SJCRH30 (cell line): ENCODE data around the gene SIRT5. TPM values are rescaled to one million over a fixed set of nuclear protein-coding genes. Genes with fewer than 3 reads are reported as not detected.

Experiments used
- DNase-seq, 2 experiments: peaks; one replicate each; pipeline ENCODE4 v3.0.0-alpha.2; 2015 to 2020
- H3K27ac ChIP-seq: fragments of 250-450 bp; sonication (Bioruptor Pico); 2 replicates; pipeline ENCODE4 v1.5.1; 2020; ENCODE audit warnings: mild to moderate bottlenecking, moderate library complexity
- H3K27me3 ChIP-seq: fragments of 250-450 bp; sonication (Bioruptor Pico); 2 replicates; pipeline ENCODE4 v1.5.1; 2020; ENCODE audit warnings: mild to moderate bottlenecking, moderate library complexity
- H3K36me3 ChIP-seq: fragments of 250-450 bp; sonication (Bioruptor Pico); 2 replicates; pipeline ENCODE4 v1.5.1; 2020; ENCODE audit warnings: mild to moderate bottlenecking, moderate library complexity
- H3K4me1 ChIP-seq: fragments of 250-450 bp; sonication (Bioruptor Pico); 2 replicates; pipeline ENCODE4 v1.5.1; 2020; ENCODE audit warnings: mild to moderate bottlenecking, moderate library complexity
- H3K4me3 ChIP-seq: fragments of 250-450 bp; sonication (Bioruptor Pico); 2 replicates; pipeline ENCODE4 v1.5.1; 2020; ENCODE audit warnings: mild to moderate bottlenecking, moderate library complexity
- H3K9me3 ChIP-seq: fragments of 250-450 bp; sonication (Bioruptor Pico); replicated peaks from 2 replicates; pipeline ENCODE4 v1.5.1; 2020; ENCODE audit warnings: mild to moderate bottlenecking, moderate library complexity
- total RNA-seq: library from RNA; depleted of rRNA; stranded (reverse); fragments of >200 nt; shearing (Covaris generic); gene quantifications from 2 replicates; pipeline ENCODE4 v1.2.3, GENCODE V29; 2014

The SIRT5 gene
- total RNA-seq, 1 experiment from 2014 or later, result 2.7 TPM

GRCh38 chr6:13565921-13566320, 8.5 kb upstream of the SIRT5 start:
- Histone ChIP-seq H3K9me3 (no peaks in the 10 kb centered on the region), H3K4me3 (no peak overlapping the region), H3K4me1 (no peaks in the 10 kb centered on the region), H3K27ac (no peak overlapping the region), H3K36me3 (no peaks in the 10 kb centered on the region), H3K27me3 (no peaks in the 10 kb centered on the region)
- no peak for DNase-seq

- DNase-seq, result no peak
- Histone ChIP-seq H3K36me3 (no peaks in the 10 kb centered on the region), H3K27me3 (no peaks in the 10 kb centered on the region), H3K9me3 (no peaks in the 10 kb centered on the region), H3K27ac (no peak overlapping the region), H3K4me1 (no peaks in the 10 kb centered on the region), H3K4me3 (no peak overlapping the region)
Measured at GRCh38 chr6:13566500-13566899, 7.9 kb upstream of the SIRT5 start.

GRCh38 chr6:13568970-13569369, 5.4 kb upstream of the SIRT5 start:
- Histone ChIP-seq H3K27ac (no peak overlapping the region), H3K36me3 (no peaks in the 10 kb centered on the region), H3K27me3 (no peaks in the 10 kb centered on the region), H3K4me1 (no peaks in the 10 kb centered on the region), H3K4me3 (no peak overlapping the region), H3K9me3 (no peaks in the 10 kb centered on the region)
- no peak for DNase-seq

GRCh38 chr6:13572240-13572639, 2.2 kb upstream of the SIRT5 start:
- Histone ChIP-seq H3K9me3 (no peaks in the 10 kb centered on the region), H3K36me3 (no peaks in the 10 kb centered on the region), H3K4me3 (no peak overlapping the region), H3K27ac (no peak overlapping the region), H3K27me3 (no peaks in the 10 kb centered on the region), H3K4me1 (no peaks in the 10 kb centered on the region)
- no peak for DNase-seq

GRCh38 chr6:13572951-13573654, 1.3 kb upstream of the SIRT5 start:
- Histone ChIP-seq H3K9me3 (no peaks in the 10 kb centered on the region), H3K27ac (no peak overlapping the region), H3K27me3 (no peaks in the 10 kb centered on the region), H3K36me3 (no peaks in the 10 kb centered on the region), H3K4me3 (no peak overlapping the region; the same call in 1 of the 2 replicates), H3K4me1 (no peaks in the 10 kb centered on the region)
- no peak for DNase-seq

- Histone ChIP-seq H3K36me3 (no peaks in the 10 kb centered on the region), H3K27me3 (no peaks in the 10 kb centered on the region), H3K9me3 (no peaks in the 10 kb centered on the region), H3K4me3 (peak overlapping the region; percentile 74), H3K27ac (no peak overlapping the region), H3K4me1 (no peaks in the 10 kb centered on the region)
- DNase-seq, result peak in 1 of 2 experiments; percentile 16
Measured at GRCh38 chr6:13573669-13574110, 711 bp upstream of the SIRT5 start.

- peak overlapping the region; percentile 74 for H3K4me3 ChIP-seq
- no peaks in the 10 kb centered on the region for H3K9me3 ChIP-seq
- no peaks in the 10 kb centered on the region for H3K4me1 ChIP-seq
- peak overlapping the region; percentile 77 for H3K27ac ChIP-seq
- DNase-seq, result peak; percentile 85 to 89
- H3K27me3 ChIP-seq, result no peaks in the 10 kb centered on the region
- no peaks in the 10 kb centered on the region for H3K36me3 ChIP-seq
Measured at GRCh38 chr6:13574149-13574570, 241 bp upstream of the SIRT5 start.

GRCh38 chr6:13575377-13575775, 975 bp downstream of the SIRT5 start:
- Histone ChIP-seq H3K4me3 (peak overlapping the region; percentile 74), H3K27ac (no peak overlapping the region; the same call in 1 of the 2 replicates), H3K9me3 (no peaks in the 10 kb centered on the region), H3K4me1 (no peaks in the 10 kb centered on the region), H3K36me3 (no peaks in the 10 kb centered on the region), H3K27me3 (no peaks in the 10 kb centered on the region)
- DNase-seq, result no peak

GRCh38 chr6:13576017-13576416, 1.6 kb downstream of the SIRT5 start:
- Histone ChIP-seq H3K4me3 (no peak overlapping the region), H3K9me3 (no peaks in the 10 kb centered on the region), H3K27ac (no peak overlapping the region), H3K27me3 (no peaks in the 10 kb centered on the region), H3K4me1 (no peaks in the 10 kb centered on the region), H3K36me3 (no peaks in the 10 kb centered on the region)
- no peak for DNase-seq

GRCh38 chr6:13577926-13578325, 3.5 kb downstream of the SIRT5 start:
- no peaks in the 10 kb centered on the region for H3K4me1 ChIP-seq
- H3K27ac ChIP-seq, result no peak overlapping the region
- no peaks in the 10 kb centered on the region for H3K27me3 ChIP-seq
- H3K9me3 ChIP-seq, result no peaks in the 10 kb centered on the region
- H3K4me3 ChIP-seq, result no peak overlapping the region
- H3K36me3 ChIP-seq, result no peaks in the 10 kb centered on the region
- no peak for DNase-seq

- DNase-seq, result no peak
- no peak overlapping the region for H3K27ac ChIP-seq
- no peaks in the 10 kb centered on the region for H3K4me1 ChIP-seq
- no peak overlapping the region for H3K4me3 ChIP-seq
- no peaks in the 10 kb centered on the region for H3K9me3 ChIP-seq
- no peaks in the 10 kb centered on the region for H3K27me3 ChIP-seq
- no peaks in the 10 kb centered on the region for H3K36me3 ChIP-seq
Measured at GRCh38 chr6:13579911-13580310, 5.5 kb downstream of the SIRT5 start.

GRCh38 chr6:13581700-13582229, 7.4 kb downstream of the SIRT5 start:
- DNase-seq, result no peak
- H3K27me3 ChIP-seq, result no peaks in the 10 kb centered on the region
- H3K4me1 ChIP-seq, result no peaks in the 10 kb centered on the region
- H3K36me3 ChIP-seq, result no peaks in the 10 kb centered on the region
- H3K4me3 ChIP-seq, result no peak overlapping the region
- no peak overlapping the region for H3K27ac ChIP-seq
- no peaks in the 10 kb centered on the region for H3K9me3 ChIP-seq

GRCh38 chr6:13586603-13587542, 12.5 kb downstream of the SIRT5 start:
- no peaks in the 10 kb centered on the region for H3K36me3 ChIP-seq
- no peak overlapping the region for H3K4me3 ChIP-seq
- H3K27me3 ChIP-seq, result no peaks in the 10 kb centered on the region
- H3K4me1 ChIP-seq, result no peaks in the 10 kb centered on the region
- no peaks in the 10 kb centered on the region for H3K9me3 ChIP-seq
- H3K27ac ChIP-seq, result no peak overlapping the region
- no peak for DNase-seq

GRCh38 chr6:13589801-13590200, 15.4 kb downstream of the SIRT5 start:
- Histone ChIP-seq H3K9me3 (no peaks in the 10 kb centered on the region), H3K36me3 (no peaks in the 10 kb centered on the region), H3K27me3 (no peaks in the 10 kb centered on the region), H3K4me3 (no peak overlapping the region), H3K27ac (no peak overlapping the region), H3K4me1 (no peaks in the 10 kb centered on the region)
- DNase-seq, result no peak

- H3K9me3 ChIP-seq, result no peaks in the 10 kb centered on the region
- no peak for DNase-seq
- no peaks in the 10 kb centered on the region for H3K36me3 ChIP-seq
- no peaks in the 10 kb centered on the region for H3K4me1 ChIP-seq
- H3K4me3 ChIP-seq, result no peak overlapping the region
- H3K27me3 ChIP-seq, result no peaks in the 10 kb centered on the region
- H3K27ac ChIP-seq, result no peak overlapping the region
Measured at GRCh38 chr6:13590574-13591153, 16.3 kb downstream of the SIRT5 start.
